ENCODE data around the gene SET.
A peak's percentile ranks its signal among the peaks of the same experiment; 100 is the strongest.

Gene SET

GRCh38 chr9:128713941-128714573 is 25.0 kb downstream of the SET start:
- DNase-seq, result no peak

- DNase-seq, result no peak
Observed at GRCh38 chr9:128714586-128715435, 25.8 kb downstream of the SET start.

GRCh38 chr9:128715436-128715750 is 26.4 kb downstream of the SET start:
- no peak for DNase-seq

- DNase-seq, result no peak
Observed at GRCh38 chr9:128716581-128717254, 27.7 kb downstream of the SET start.

- DNase-seq, result no peak
Observed at GRCh38 chr9:128718047-128718446, 29.0 kb downstream of the SET start.

GRCh38 chr9:128718475-128718874 is 29.5 kb downstream of the SET start:
- no peak for DNase-seq

- no peak for DNase-seq
Observed at GRCh38 chr9:128719919-128720605, 31.0 kb downstream of the SET start.

GRCh38 chr9:128720841-128721486 is 31.9 kb downstream of the SET start:
- no peak for DNase-seq

- DNase-seq, result no peak
Observed at GRCh38 chr9:128721487-128722010, 32.5 kb downstream of the SET start.

GRCh38 chr9:128722380-128723351 is 33.6 kb downstream of the SET start:
- no peak for DNase-seq

- no peak for DNase-seq
Observed at GRCh38 chr9:128723352-128723865, 34.4 kb downstream of the SET start.

GRCh38 chr9:128723866-128724743 is 35.1 kb downstream of the SET start, which contains the start of gene ZDHHC12:
TSS of gene ZDHHC12 (minus strand) at chr9:128724127. CDS start at chr9:128724093, 34 bp downstream.
- peak; percentile 99 for DNase-seq

- DNase-seq, result peak; percentile 58
Observed at GRCh38 chr9:128724744-128725211, 35.8 kb downstream of the SET start.

GRCh38 chr9:128727640-128728248 is 38.7 kb downstream of the SET start:
- DNase-seq, result no peak

- no peak for DNase-seq
Observed at GRCh38 chr9:128728298-128728697, 39.3 kb downstream of the SET start.

GRCh38 chr9:128729302-128729701 is 40.3 kb downstream of the SET start:
- no peak for DNase-seq

- no peak for DNase-seq
Observed at GRCh38 chr9:128729766-128730517, 40.9 kb downstream of the SET start.

GRCh38 chr9:128731093-128731492 is 42.1 kb downstream of the SET start:
- DNase-seq, result no peak

- no peak for DNase-seq
Observed at GRCh38 chr9:128731691-128732090, 42.7 kb downstream of the SET start.
